Stimulated activated CD4-positive, alpha-beta T cell treated with anti-CD3 and anti-CD28 coated beads, TNF-alpha, amount 100 ng/mL, for 1 hour (primary cell): ENCODE results near the gene KRT76.
"Not testable (repeated sequence)": the region's sequence is repeated elsewhere in the genome, so short reads cannot be mapped to it uniquely, and the experiment has no call there.

ENCODE experiments used
- DNase-seq, 3 donors: peaks; one replicate each; pipeline ENCODE4 v3.0.0-alpha.2; 2020; ENCODE audit warnings: low read depth in 3 of 3, low spot score in 1 of 3

KRT76 gene

GRCh38 chr12:52760623-52761022 lies 16.5 kb downstream of the KRT76 start:
- DNase-seq = no peak

GRCh38 chr12:52759695-52760094 lies 17.4 kb downstream of the KRT76 start:
- no peak for DNase-seq

GRCh38 chr12:52759218-52759617 lies 17.9 kb downstream of the KRT76 start:
- DNase-seq = no peak

GRCh38 chr12:52757449-52758176 lies 19.5 kb downstream of the KRT76 start:
- DNase-seq = no peak

GRCh38 chr12:52756281-52756960 lies 20.7 kb downstream of the KRT76 start:
- no peak for DNase-seq

- no peak for DNase-seq
Measured at GRCh38 chr12:52755533-52755932, 21.6 kb downstream of the KRT76 start.

- no peak for DNase-seq
Measured at GRCh38 chr12:52754135-52754534, 23.0 kb downstream of the KRT76 start.

- no peak for DNase-seq
Measured at GRCh38 chr12:52753283-52753682, 23.9 kb downstream of the KRT76 start.

- DNase-seq = no peak
Measured at GRCh38 chr12:52752516-52752915, 24.6 kb downstream of the KRT76 start.

GRCh38 chr12:52751795-52752194 lies 25.4 kb downstream of the KRT76 start:
- DNase-seq = no peak

GRCh38 chr12:52750532-52750931 lies 26.6 kb downstream of the KRT76 start:
- DNase-seq = not testable (repeated sequence)

GRCh38 chr12:52749827-52750226 lies 27.3 kb downstream of the KRT76 start:
- no peak for DNase-seq

GRCh38 chr12:52748578-52748977 lies 28.6 kb downstream of the KRT76 start:
- DNase-seq = no peak

GRCh38 chr12:52745554-52745953 lies 31.6 kb downstream of the KRT76 start:
- DNase-seq = no peak

- DNase-seq = no peak
Measured at GRCh38 chr12:52744493-52745156, 32.5 kb downstream of the KRT76 start.

GRCh38 chr12:52742822-52743457 lies 34.2 kb downstream of the KRT76 start:
- no peak for DNase-seq

GRCh38 chr12:52742196-52742580 lies 35.0 kb downstream of the KRT76 start:
- DNase-seq = no peak

GRCh38 chr12:52741375-52742195 lies 35.6 kb downstream of the KRT76 start:
- DNase-seq = peak; percentile 13 to 47 (median 20)

- DNase-seq = no peak
Measured at GRCh38 chr12:52740584-52740983, 36.6 kb downstream of the KRT76 start.

- DNase-seq = no peak
Measured at GRCh38 chr12:52739963-52740362, 37.2 kb downstream of the KRT76 start.
